ENCODE measurements around the gene PPM1G.

The PPM1G gene

GRCh38 chr2:27416151-27416550 is 6.8 kb upstream of the PPM1G start:
- no peak for DNase-seq (ENCODE audit: low read depth in 1 of 2, low spot score in 1 of 2)

- no peak for DNase-seq (ENCODE audit: low read depth in 1 of 2, low spot score in 1 of 2)
Observed at GRCh38 chr2:27412419-27413152, 3.2 kb upstream of the PPM1G start.

GRCh38 chr2:27408601-27409320 is 630 bp downstream of the PPM1G start:
- DNase-seq (ENCODE audit: low read depth in 1 of 2, low spot score in 1 of 2) = no peak

GRCh38 chr2:27407798-27408491 is 1.4 kb downstream of the PPM1G start:
- no peak for DNase-seq (ENCODE audit: low read depth in 1 of 2, low spot score in 1 of 2)

GRCh38 chr2:27400348-27401135 is 8.8 kb downstream of the PPM1G start:
- no peak for DNase-seq (ENCODE audit: low read depth in 1 of 2, low spot score in 1 of 2)

- DNase-seq (ENCODE audit: low read depth in 1 of 2, low spot score in 1 of 2) = no peak
Observed at GRCh38 chr2:27398962-27399361, 10.4 kb downstream of the PPM1G start.

- no peak for DNase-seq (ENCODE audit: low read depth in 1 of 2, low spot score in 1 of 2)
Observed at GRCh38 chr2:27393225-27393624, 16.2 kb downstream of the PPM1G start.

- DNase-seq (ENCODE audit: low read depth in 1 of 2, low spot score in 1 of 2) = no peak
Observed at GRCh38 chr2:27390822-27391679, 18.3 kb downstream of the PPM1G start.

- DNase-seq (ENCODE audit: low read depth in 1 of 2, low spot score in 1 of 2) = no peak
Observed at GRCh38 chr2:27381577-27382181, 27.7 kb downstream of the PPM1G start.

GRCh38 chr2:27380626-27381545 is 28.5 kb downstream of the PPM1G start, which contains the start of gene ZNF513:
Gene ZNF513 (minus strand): TSS chr2:27380734. CDS start chr2:27380526, 208 bp downstream.
- DNase-seq (ENCODE audit: low read depth in 1 of 2, low spot score in 1 of 2) = peak; percentile 71 to 81

- DNase-seq (ENCODE audit: low read depth in 1 of 2, low spot score in 1 of 2) = no peak
Observed at GRCh38 chr2:27379836-27380625, 29.4 kb downstream of the PPM1G start.

GRCh38 chr2:27379383-27379835 is 30.0 kb downstream of the PPM1G start:
- DNase-seq (ENCODE audit: low read depth in 1 of 2, low spot score in 1 of 2) = no peak

GRCh38 chr2:27378809-27379290 is 30.5 kb downstream of the PPM1G start:
- no peak for DNase-seq (ENCODE audit: low read depth in 1 of 2, low spot score in 1 of 2)

- DNase-seq (ENCODE audit: low read depth in 1 of 2, low spot score in 1 of 2) = no peak
Observed at GRCh38 chr2:27378096-27378808, 31.1 kb downstream of the PPM1G start.

GRCh38 chr2:27377618-27378095 is 31.7 kb downstream of the PPM1G start:
- no peak for DNase-seq (ENCODE audit: low read depth in 1 of 2, low spot score in 1 of 2)

- no peak for DNase-seq (ENCODE audit: low read depth in 1 of 2, low spot score in 1 of 2)
Observed at GRCh38 chr2:27376866-27377617, 32.3 kb downstream of the PPM1G start.
